Ishikawa (cell line): ENCODE results near the gene SYDE1.

Experiments used
- CEBPB ChIP-seq: IDR thresholded peaks from 2 replicates; pipeline ENCODE4 v1.6.1; 2012
- CREB1 ChIP-seq: IDR thresholded peaks from 2 replicates; pipeline ENCODE4 v1.6.1; 2012; ENCODE audit warnings: low read depth
- EGR1 ChIP-seq: IDR thresholded peaks from 2 replicates; pipeline ENCODE4 v1.6.1; 2012
- EP300 ChIP-seq: IDR thresholded peaks from 2 replicates; pipeline ENCODE4 v1.6.1; 2012; ENCODE audit warnings: borderline replicate concordance
- FOXM1 ChIP-seq: IDR thresholded peaks from 2 replicates; pipeline ENCODE4 v1.6.1; 2012; ENCODE audit warnings: low read depth, borderline replicate concordance
- NFIC ChIP-seq: IDR thresholded peaks from 2 replicates; pipeline ENCODE4 v1.6.1; 2012
- RAD21 ChIP-seq: IDR thresholded peaks from 2 replicates; pipeline ENCODE4 v1.6.1; 2012; ENCODE audit warnings: low read depth
- TAF1 ChIP-seq: IDR thresholded peaks from 2 replicates; pipeline ENCODE4 v1.6.1; 2012; ENCODE audit warnings: low read depth, mild to moderate bottlenecking
- TCF12 ChIP-seq: IDR thresholded peaks from 2 replicates; pipeline ENCODE4 v1.6.1; 2012; ENCODE audit warnings: low read depth
- TEAD4 ChIP-seq: IDR thresholded peaks from 2 replicates; pipeline ENCODE4 v1.6.1; 2012
- YY1 ChIP-seq: IDR thresholded peaks from 2 replicates; pipeline ENCODE4 v1.6.1; 2012; ENCODE audit warnings: low read depth
- ZBTB7A ChIP-seq: IDR thresholded peaks from 2 replicates; pipeline ENCODE4 v1.6.1; 2012; ENCODE audit warnings: low read depth
- TF ChIP-seq, protein P1 (sequence below): IDR thresholded peaks from 2 replicates; pipeline ENCODE4 v1.6.1; 2012; ENCODE audit warnings: low read depth, mild to moderate bottlenecking
- TF ChIP-seq, protein P2 (sequence below): IDR thresholded peaks from 2 replicates; pipeline ENCODE4 v1.6.1; 2012
- TF ChIP-seq, protein P3 (sequence below): IDR thresholded peaks from 2 replicates; pipeline ENCODE4 v1.6.1; 2012

SYDE1 gene

DNA sequence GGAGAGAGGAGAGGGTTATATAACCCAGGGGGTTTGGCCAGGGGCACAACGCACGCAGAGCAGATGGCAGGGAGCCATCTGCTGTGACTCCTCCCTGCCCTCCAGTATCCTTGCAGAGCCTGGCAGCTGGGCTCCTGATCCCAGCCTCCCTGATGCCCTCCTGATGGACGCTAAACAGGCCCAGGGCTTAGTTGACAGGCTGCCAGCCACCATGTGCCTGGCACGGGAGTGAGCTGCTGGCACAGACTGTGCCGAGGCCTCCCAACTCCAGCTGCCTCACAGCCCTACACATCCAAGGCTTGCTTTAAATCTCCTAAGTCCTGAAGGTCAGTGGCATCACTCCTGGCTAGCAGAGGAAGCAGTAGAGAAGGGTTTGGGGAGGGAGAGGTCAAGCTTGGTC is 16.7 kb downstream of the SYDE1 start:
- TF ChIP-seq, protein P1, sequence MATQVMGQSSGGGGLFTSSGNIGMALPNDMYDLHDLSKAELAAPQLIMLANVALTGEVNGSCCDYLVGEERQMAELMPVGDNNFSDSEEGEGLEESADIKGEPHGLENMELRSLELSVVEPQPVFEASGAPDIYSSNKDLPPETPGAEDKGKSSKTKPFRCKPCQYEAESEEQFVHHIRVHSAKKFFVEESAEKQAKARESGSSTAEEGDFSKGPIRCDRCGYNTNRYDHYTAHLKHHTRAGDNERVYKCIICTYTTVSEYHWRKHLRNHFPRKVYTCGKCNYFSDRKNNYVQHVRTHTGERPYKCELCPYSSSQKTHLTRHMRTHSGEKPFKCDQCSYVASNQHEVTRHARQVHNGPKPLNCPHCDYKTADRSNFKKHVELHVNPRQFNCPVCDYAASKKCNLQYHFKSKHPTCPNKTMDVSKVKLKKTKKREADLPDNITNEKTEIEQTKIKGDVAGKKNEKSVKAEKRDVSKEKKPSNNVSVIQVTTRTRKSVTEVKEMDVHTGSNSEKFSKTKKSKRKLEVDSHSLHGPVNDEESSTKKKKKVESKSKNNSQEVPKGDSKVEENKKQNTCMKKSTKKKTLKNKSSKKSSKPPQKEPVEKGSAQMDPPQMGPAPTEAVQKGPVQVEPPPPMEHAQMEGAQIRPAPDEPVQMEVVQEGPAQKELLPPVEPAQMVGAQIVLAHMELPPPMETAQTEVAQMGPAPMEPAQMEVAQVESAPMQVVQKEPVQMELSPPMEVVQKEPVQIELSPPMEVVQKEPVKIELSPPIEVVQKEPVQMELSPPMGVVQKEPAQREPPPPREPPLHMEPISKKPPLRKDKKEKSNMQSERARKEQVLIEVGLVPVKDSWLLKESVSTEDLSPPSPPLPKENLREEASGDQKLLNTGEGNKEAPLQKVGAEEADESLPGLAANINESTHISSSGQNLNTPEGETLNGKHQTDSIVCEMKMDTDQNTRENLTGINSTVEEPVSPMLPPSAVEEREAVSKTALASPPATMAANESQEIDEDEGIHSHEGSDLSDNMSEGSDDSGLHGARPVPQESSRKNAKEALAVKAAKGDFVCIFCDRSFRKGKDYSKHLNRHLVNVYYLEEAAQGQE: no peak
- no peak for TF ChIP-seq ZBTB7A
- TF ChIP-seq TEAD4: no peak
- no peak for TF ChIP-seq YY1
- no peak for TF ChIP-seq TAF1
- TF ChIP-seq CEBPB: no peak
- TF ChIP-seq EP300: no peak
- no peak for TF ChIP-seq RAD21
- TF ChIP-seq, protein P2, sequence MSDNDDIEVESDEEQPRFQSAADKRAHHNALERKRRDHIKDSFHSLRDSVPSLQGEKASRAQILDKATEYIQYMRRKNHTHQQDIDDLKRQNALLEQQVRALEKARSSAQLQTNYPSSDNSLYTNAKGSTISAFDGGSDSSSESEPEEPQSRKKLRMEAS: no peak
- TF ChIP-seq FOXM1: no peak
- TF ChIP-seq, protein P3, sequence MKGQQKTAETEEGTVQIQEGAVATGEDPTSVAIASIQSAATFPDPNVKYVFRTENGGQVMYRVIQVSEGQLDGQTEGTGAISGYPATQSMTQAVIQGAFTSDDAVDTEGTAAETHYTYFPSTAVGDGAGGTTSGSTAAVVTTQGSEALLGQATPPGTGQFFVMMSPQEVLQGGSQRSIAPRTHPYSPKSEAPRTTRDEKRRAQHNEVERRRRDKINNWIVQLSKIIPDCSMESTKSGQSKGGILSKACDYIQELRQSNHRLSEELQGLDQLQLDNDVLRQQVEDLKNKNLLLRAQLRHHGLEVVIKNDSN: no peak
- TF ChIP-seq EGR1: no peak
- TF ChIP-seq TCF12: no peak
- no peak for TF ChIP-seq CREB1
- no peak for TF ChIP-seq NFIC

DNA sequence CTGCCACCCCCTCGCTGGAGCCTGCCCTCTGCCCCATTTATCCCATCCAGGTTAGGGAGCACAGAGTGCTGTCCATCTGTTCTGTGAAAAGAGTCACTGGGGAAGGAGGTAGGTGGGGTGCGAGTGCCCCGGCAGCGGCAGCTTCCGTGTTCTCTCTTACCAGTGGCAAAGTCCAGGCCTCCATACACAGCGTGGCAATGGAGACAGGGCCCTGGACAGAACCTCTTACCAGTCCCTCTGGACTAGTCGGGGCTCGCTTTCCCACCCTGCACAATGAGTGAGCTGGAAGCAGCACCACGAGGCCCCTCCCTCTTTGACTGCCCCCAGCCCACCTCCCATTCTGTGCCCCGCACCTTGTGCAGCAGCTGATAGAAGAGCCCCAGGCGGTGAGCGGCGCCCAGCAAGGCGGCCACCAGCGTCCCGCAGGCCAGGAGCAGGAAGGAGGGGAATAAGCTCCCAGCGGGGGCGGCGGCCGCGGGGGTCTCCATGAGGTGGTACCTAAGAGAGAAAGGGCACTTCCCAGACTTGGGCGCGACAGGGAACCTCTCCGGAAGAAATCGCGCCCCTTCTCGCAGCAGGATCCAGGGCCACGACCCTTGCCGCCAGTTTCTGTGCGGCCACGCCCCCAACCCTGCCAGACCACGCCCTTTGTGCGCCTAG is 17.5 kb downstream of the SYDE1 start:
- TF ChIP-seq NFIC (no peak), TEAD4 (no peak), ZBTB7A (peak; percentile 39; the same call in 1 of the 2 replicates), EGR1 (no peak), CEBPB (no peak), FOXM1 (no peak), RAD21 (no peak), CREB1 (no peak)

DNA sequence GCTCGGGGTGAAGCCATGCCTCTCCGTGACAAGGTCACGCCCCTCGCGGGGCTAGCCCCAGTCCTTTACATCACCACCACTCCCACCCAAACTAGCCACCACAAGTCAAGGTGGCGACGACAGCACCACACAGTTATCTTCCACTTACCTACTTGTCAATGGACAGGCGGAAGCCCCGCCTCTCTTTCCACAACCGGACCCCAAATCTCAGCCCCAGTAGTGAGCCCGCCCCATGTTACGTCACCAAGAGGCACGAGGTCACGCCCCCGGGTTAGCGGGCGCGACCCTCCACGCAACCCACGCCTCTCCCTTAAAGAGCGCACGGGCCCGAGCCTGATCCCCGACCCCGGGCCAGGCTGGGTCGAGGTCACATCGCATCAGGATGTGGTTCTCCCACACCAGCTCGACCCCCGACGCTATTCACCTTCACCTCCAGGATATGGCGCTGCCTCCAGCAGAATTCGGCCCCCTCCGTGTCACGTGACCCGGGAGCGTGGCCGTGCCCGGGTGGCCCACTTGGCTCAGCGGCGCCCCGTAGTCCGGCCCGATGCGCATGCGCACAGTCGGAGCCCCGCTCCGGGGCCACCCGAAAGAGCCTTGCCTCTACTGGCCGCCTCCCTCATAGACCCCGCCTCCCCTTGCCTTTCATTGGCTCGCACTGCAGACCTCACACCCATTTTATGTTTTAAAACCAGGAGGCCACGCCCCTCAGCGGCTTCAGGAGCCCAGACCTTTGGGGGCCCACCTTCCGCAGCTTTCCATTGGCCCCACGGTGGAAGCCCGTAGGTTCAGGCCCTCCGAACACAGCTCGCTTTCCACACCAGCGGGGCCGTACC is 18.2 kb downstream of the SYDE1 start:
- no peak; the same call in 1 of the 2 replicates for TF ChIP-seq ZBTB7A
- TF ChIP-seq CREB1: no peak; the same call in 1 of the 2 replicates
- peak; percentile 27; the same call in 1 of the 2 replicates for TF ChIP-seq EGR1
- TF ChIP-seq TEAD4: no peak
- peak; percentile 75 for TF ChIP-seq FOXM1
- TF ChIP-seq RAD21: no peak
- no peak for TF ChIP-seq TAF1
- TF ChIP-seq TCF12: no peak; the same call in 1 of the 2 replicates
- TF ChIP-seq CEBPB: no peak
- TF ChIP-seq, protein P1: no peak
- TF ChIP-seq NFIC: no peak
- TF ChIP-seq, protein P3: peak; percentile 97
- peak; percentile 69 for TF ChIP-seq YY1
- TF ChIP-seq, protein P2: peak; percentile 77
- no peak for TF ChIP-seq EP300

DNA sequence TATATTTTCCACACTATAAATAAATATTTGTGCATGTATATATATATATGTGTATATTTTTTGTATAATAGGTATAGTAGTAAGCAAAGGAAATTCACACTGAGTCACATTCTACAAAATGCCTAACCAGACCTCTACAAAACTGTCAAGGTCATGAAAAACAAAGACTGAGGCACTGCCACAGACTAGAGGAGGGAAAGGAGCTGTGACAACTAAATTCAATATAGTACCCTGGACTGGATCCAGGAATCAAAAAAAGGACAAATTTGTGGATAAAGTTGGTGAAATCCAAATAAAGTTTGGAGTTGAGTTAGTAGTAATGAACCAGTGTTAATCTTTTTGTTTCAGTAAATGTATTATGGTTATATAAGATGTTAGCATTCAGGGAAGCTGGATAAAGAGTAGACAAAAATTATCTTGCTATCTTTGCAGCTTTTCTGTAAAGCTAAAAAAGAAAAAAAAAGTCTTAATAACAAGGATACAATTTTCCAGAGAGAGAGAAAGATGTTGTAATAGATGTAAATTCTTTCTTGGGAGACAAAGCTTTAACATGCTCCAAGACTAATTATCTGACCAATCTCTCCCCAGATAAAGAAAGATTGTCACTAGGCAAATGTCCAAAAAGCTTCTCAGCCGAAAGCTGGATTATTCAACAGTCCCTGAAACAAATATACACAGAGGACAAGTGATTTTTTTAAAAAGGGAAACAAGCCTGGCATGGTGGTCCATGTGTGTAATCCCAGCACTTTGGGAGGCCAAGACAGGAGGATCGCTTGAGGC is 19.1 kb downstream of the SYDE1 start:
- TF ChIP-seq RAD21 (no peak), ZBTB7A (no peak)
- TF ChIP-seq, protein P2: no peak
